Natural killer cell (primary cell): ENCODE data around the gene TRIM77. TPM values are rescaled to one million over a fixed set of nuclear protein-coding genes. Genes with fewer than 3 reads are reported as not detected.
"Not testable (repeated sequence)": the region's sequence is repeated elsewhere in the genome, so short reads cannot be mapped to it uniquely, and the experiment has no call there.

Source experiments
- ATAC-seq, 3 donors: fragments of 150-1000 bp in 2 of 3; fragments of 200-7000 bp in 1 of 3; cut with Tn5 transposase; 1 replicate in 1 of 3; 2 replicates in 2 of 3; pipeline ENCODE4 v1.10.0; 2021; ENCODE audit warnings: mild to moderate bottlenecking in 2 of 3, moderate library complexity in 2 of 3
- DNase-seq, 2 donors: peaks; one replicate each; pipeline versions ENCODE4 v3.0.0 to v3.0.0-alpha.2; 2013 to 2021; ENCODE audit warnings: mixed read lengths in 1 of 2
- H3K27ac ChIP-seq: one replicate; pipeline ENCODE4 v1.5.1; 2013; ENCODE audit warnings: mild to moderate bottlenecking, low read length
- H3K27me3 ChIP-seq: one replicate; pipeline ENCODE4 v1.6.1; 2013; ENCODE audit warnings: low read length; ENCODE audit not compliant: control insufficient read depth, insufficient read depth
- H3K36me3 ChIP-seq: one replicate; pipeline ENCODE4 v1.6.1; 2013; ENCODE audit warnings: low read length; ENCODE audit not compliant: control insufficient read depth, insufficient read depth
- H3K4me1 ChIP-seq: one replicate; pipeline ENCODE4 v1.6.1; 2013; ENCODE audit warnings: low read length; ENCODE audit not compliant: control insufficient read depth, insufficient read depth
- H3K4me3 ChIP-seq: one replicate; pipeline ENCODE4 v1.5.1; 2013; ENCODE audit warnings: low read length
- H3K9me3 ChIP-seq: one replicate; pipeline ENCODE4 v1.6.1; 2013; ENCODE audit warnings: low read length; ENCODE audit not compliant: control insufficient read depth, insufficient read depth
- H3K27ac Mint-ChIP-seq, 2 donors: one replicate each; pipeline ENCODE4 v1.8.0; 2022; ENCODE audit warnings: mild to moderate bottlenecking in 2 of 2, mixed read lengths in 2 of 2, moderate library complexity in 1 of 2
- H3K27me3 Mint-ChIP-seq, 2 donors: one replicate each; pipeline ENCODE4 v1.8.0; 2022; ENCODE audit warnings: low read depth in 2 of 2, mixed read lengths in 2 of 2
- H3K36me3 Mint-ChIP-seq: one replicate; pipeline ENCODE4 v1.8.0; 2022; ENCODE audit warnings: mixed read lengths
- H3K4me1 Mint-ChIP-seq, 2 donors: one replicate each; pipeline ENCODE4 v1.8.0; 2022; ENCODE audit warnings: mixed read lengths in 2 of 2
- H3K4me3 Mint-ChIP-seq: one replicate; pipeline ENCODE4 v1.8.0; 2022; ENCODE audit warnings: mild to moderate bottlenecking, moderate library complexity, mixed read lengths
- H3K9me3 Mint-ChIP-seq, 2 donors: one replicate each; pipeline ENCODE4 v1.8.0; 2022; ENCODE audit warnings: mixed read lengths in 2 of 2
- CTCF ChIP-seq: fragments of 200-600 bp; IDR thresholded peaks from one replicate; pipeline ENCODE4 v1.8.0; 2022; ENCODE audit warnings: antibody characterized with exemption
- WGBS: methylation state at CpG from one replicate; pipeline ENCODE4 v1.1.7; 2013; ENCODE audit warnings: missing lambda C conversion rate; ENCODE audit not compliant: insufficient coverage; 5-methylcytosine and 5-hydroxymethylcytosine counted together
- intact Hi-C: fragments of 100-400 bp; cut with micrococcal nuclease; formaldehyde crosslinking; loops from one replicate; pipeline ENCODE4 v1.14.2; 2022
- total RNA-seq, 4 donors: library from RNA; stranded (reverse); fragments of 120-200 nt in 1 of 4; gene quantifications; one replicate each; pipeline versions ENCODE4 v1.2.3 to v1.2.4, GENCODE V29; 2013 to 2022

Gene TRIM77
- total RNA-seq, 3 donors from 2014 or later (not counting 1 experiment from before 2014, with no cell fraction given) = not detected

- H3K4me3 ChIP-seq, intact Hi-C loops, ATAC-seq, H3K9me3 ChIP-seq, H3K27me3 Mint-ChIP-seq, H3K4me1 ChIP-seq, H3K9me3 Mint-ChIP-seq, DNase-seq, H3K36me3 Mint-ChIP-seq, H3K27me3 ChIP-seq, H3K4me3 Mint-ChIP-seq, H3K27ac Mint-ChIP-seq, H3K4me1 Mint-ChIP-seq, H3K27ac ChIP-seq, H3K36me3 ChIP-seq: not testable (repeated sequence)
- WGBS = no CpG with 5 or more reads among the region's 2 CpGs
These were observed 34.7 kb upstream of the TRIM77 start for GRCh38 chr11:89675383-89675782.

- peaks cover 0 to 11% of the 10 kb centered on the region in 2 donors for H3K9me3 Mint-ChIP-seq
- H3K4me3 ChIP-seq, H3K9me3 ChIP-seq, H3K36me3 Mint-ChIP-seq, H3K4me1 Mint-ChIP-seq, H3K27me3 Mint-ChIP-seq, H3K27me3 ChIP-seq, H3K4me1 ChIP-seq, DNase-seq, H3K36me3 ChIP-seq, ATAC-seq, H3K4me3 Mint-ChIP-seq, H3K27ac ChIP-seq, H3K27ac Mint-ChIP-seq, intact Hi-C loops: not testable (repeated sequence)
- no CpG with 5 or more reads among the region's 4 CpGs for WGBS
These were observed 34.2 kb upstream of the TRIM77 start for GRCh38 chr11:89675948-89676347.

- H3K27me3 Mint-ChIP-seq, H3K4me3 ChIP-seq, H3K27me3 ChIP-seq, H3K4me1 ChIP-seq, H3K36me3 Mint-ChIP-seq, H3K36me3 ChIP-seq, H3K9me3 ChIP-seq, H3K4me3 Mint-ChIP-seq, H3K27ac Mint-ChIP-seq, H3K4me1 Mint-ChIP-seq, H3K27ac ChIP-seq, ATAC-seq, intact Hi-C loops, DNase-seq: not testable (repeated sequence)
- WGBS = 83% methylated on average over 2 of the region's 4 CpGs
- H3K9me3 Mint-ChIP-seq = peaks cover 5 to 12% of the 10 kb centered on the region in 2 donors
These were observed 3.0 kb upstream of the TRIM77 start for GRCh38 chr11:89707080-89707479.

GRCh38 chr11:89724866-89725498, 14.9 kb downstream of the TRIM77 start:
- DNase-seq, intact Hi-C loops, H3K4me1 ChIP-seq, H3K4me3 ChIP-seq, H3K27ac Mint-ChIP-seq, H3K27me3 ChIP-seq, H3K4me1 Mint-ChIP-seq, H3K27me3 Mint-ChIP-seq, H3K4me3 Mint-ChIP-seq, H3K36me3 ChIP-seq, ATAC-seq, H3K9me3 Mint-ChIP-seq, H3K36me3 Mint-ChIP-seq, H3K27ac ChIP-seq, H3K9me3 ChIP-seq: not testable (repeated sequence)
- WGBS = 100% methylated on average over 1 of the region's 2 CpGs

- H3K9me3 ChIP-seq, H3K4me1 Mint-ChIP-seq, H3K27ac Mint-ChIP-seq, H3K4me1 ChIP-seq, H3K4me3 ChIP-seq, H3K36me3 Mint-ChIP-seq, H3K27me3 ChIP-seq, H3K36me3 ChIP-seq, H3K27me3 Mint-ChIP-seq, H3K4me3 Mint-ChIP-seq, H3K9me3 Mint-ChIP-seq, H3K27ac ChIP-seq, intact Hi-C loops, DNase-seq: not testable (repeated sequence)
- ATAC-seq = peak in 1 of 3 donors; percentile 43
- WGBS = 88% methylated on average over 23 of the region's 23 CpGs
These were observed 20.1 kb downstream of the TRIM77 start for GRCh38 chr11:89730215-89730614.

- 100% methylated on average over 1 of the region's 1 CpG for WGBS
- H3K9me3 ChIP-seq = peaks cover 2% of the 10 kb centered on the region
- H3K4me1 ChIP-seq = no peaks in the 10 kb centered on the region
- no peaks in the 10 kb centered on the region for H3K4me1 Mint-ChIP-seq
- no peaks in the 10 kb centered on the region for H3K36me3 ChIP-seq
- no peak for DNase-seq
- no peaks in the 10 kb centered on the region for H3K36me3 Mint-ChIP-seq
- intact Hi-C loops = no loop called here
- H3K4me3 ChIP-seq = no peak overlapping the region
- no peak for ATAC-seq
- H3K4me3 Mint-ChIP-seq = no peak overlapping the region
- no peak for TF ChIP-seq CTCF
- no peaks in the 10 kb centered on the region for H3K27me3 Mint-ChIP-seq
- H3K27ac Mint-ChIP-seq = no peak overlapping the region
- H3K9me3 Mint-ChIP-seq = peaks cover 0 to 3% of the 10 kb centered on the region in 2 donors
- H3K27me3 ChIP-seq = no peaks in the 10 kb centered on the region
- no peak overlapping the region for H3K27ac ChIP-seq
These were observed 26.5 kb downstream of the TRIM77 start for GRCh38 chr11:89736566-89736965.
